ENCODE data around the gene KMT2E. TPM values are rescaled to one million over a fixed set of nuclear protein-coding genes. Genes with fewer than 3 reads are reported as not detected.

The KMT2E gene
- total RNA-seq, 2 donors from 2014 or later, result 83.7 to 102 TPM

DNA sequence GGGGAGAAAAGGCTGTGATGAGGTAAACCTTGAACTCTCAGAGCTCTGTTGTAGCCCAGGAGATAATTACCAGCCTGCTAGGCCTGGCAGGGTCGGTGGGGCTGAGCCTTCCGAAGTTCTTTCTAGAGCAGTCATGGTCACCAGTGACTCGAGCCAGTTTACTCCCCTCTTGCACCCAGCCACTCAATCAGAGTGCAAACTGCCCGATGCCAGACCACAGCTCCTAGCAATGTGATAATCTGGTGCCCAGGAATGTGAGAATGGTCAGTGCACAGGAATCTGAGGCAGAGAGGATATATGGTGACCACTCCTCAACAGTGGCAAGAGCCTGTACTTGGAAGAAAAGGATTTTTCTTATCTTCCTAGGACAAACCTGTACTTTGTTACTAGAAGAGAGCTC lies 46.4 kb upstream of the KMT2E start:
- WGBS, result 92% methylated on average over 4 of the region's 4 CpGs
- no peaks in the 10 kb centered on the region for H3K9me3 ChIP-seq
- no peaks in the 10 kb centered on the region for H3K27me3 ChIP-seq (replicated peaks; ENCODE audit: insufficient read depth)
- peaks cover 11% of the 10 kb centered on the region for H3K4me1 ChIP-seq (replicated peaks)
- no peak for DNase-seq (ENCODE audit: low spot score)
- no peak for TF ChIP-seq POLR2AphosphoS5 (IDR thresholded peaks at IDR 0.05)
- TF ChIP-seq, protein P1, sequence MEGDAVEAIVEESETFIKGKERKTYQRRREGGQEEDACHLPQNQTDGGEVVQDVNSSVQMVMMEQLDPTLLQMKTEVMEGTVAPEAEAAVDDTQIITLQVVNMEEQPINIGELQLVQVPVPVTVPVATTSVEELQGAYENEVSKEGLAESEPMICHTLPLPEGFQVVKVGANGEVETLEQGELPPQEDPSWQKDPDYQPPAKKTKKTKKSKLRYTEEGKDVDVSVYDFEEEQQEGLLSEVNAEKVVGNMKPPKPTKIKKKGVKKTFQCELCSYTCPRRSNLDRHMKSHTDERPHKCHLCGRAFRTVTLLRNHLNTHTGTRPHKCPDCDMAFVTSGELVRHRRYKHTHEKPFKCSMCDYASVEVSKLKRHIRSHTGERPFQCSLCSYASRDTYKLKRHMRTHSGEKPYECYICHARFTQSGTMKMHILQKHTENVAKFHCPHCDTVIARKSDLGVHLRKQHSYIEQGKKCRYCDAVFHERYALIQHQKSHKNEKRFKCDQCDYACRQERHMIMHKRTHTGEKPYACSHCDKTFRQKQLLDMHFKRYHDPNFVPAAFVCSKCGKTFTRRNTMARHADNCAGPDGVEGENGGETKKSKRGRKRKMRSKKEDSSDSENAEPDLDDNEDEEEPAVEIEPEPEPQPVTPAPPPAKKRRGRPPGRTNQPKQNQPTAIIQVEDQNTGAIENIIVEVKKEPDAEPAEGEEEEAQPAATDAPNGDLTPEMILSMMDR (IDR thresholded peaks at IDR 0.05), result no peak
- no peak for TF ChIP-seq POLR2A (IDR thresholded peaks at IDR 0.05)
- H3K27ac ChIP-seq, result peak overlapping the region; percentile 7 to 55
- intact Hi-C loops (cut with DNase I), result no loop called here
- H3K4me3 ChIP-seq, result no peak overlapping the region
- no peaks in the 10 kb centered on the region for H3K36me3 ChIP-seq

DNA sequence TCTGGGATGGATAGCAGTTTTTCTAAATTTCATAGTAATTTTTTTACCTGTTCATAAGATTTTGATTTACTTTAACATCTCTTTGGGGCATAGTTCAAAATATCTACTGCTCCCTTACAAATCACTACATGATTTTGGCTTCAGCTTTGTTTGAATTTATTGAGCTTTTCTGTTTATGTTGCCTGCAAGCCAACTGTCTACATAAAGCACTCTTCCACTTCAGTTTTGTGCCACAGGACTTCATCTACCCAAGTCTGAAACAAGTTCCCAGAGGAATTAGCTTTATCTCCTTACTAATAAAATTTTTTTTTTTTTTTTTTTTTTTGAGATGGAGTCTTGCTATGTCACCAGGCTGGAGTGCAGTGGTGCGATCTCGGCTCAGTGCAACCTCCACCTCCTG lies 45.4 kb upstream of the KMT2E start:
- no peak for DNase-seq (ENCODE audit: low spot score)
- 8% methylated on average over 2 of the region's 2 CpGs for WGBS
- Histone ChIP-seq H3K9me3 (no peaks in the 10 kb centered on the region), H3K4me1 (replicated peaks) (peaks cover 10% of the 10 kb centered on the region), H3K4me3 (no peak overlapping the region), H3K36me3 (no peaks in the 10 kb centered on the region), H3K27me3 (replicated peaks; ENCODE audit: insufficient read depth) (no peaks in the 10 kb centered on the region), H3K27ac (peak overlapping the region; percentile 7 to 55)
- intact Hi-C loops (cut with DNase I), result no loop called here
- TF ChIP-seq POLR2AphosphoS5 (IDR thresholded peaks at IDR 0.05) (peak; percentile 36), POLR2A (IDR thresholded peaks at IDR 0.05) (no peak)

DNA sequence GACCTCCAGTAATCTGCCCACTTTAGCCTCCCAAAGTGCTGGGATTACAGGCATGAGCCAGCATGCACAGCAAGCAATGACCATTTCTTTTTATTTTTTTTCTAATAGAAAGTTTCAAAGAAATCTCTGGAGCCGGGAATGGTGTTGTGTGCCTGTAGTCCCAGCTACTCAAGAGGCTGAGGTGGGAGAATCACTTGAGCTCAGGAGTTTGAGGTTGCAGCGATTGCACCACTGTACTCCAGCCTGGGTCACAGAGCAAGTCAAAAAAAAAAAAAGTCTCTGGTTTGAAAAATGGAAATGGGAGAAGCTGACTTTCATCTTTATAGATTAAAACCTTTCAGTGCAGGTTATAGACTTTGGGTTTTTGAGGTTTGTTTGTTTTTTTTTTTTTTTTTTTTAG lies 44.8 kb upstream of the KMT2E start:
- Histone ChIP-seq H3K4me3 (no peak overlapping the region), H3K9me3 (no peaks in the 10 kb centered on the region), H3K4me1 (replicated peaks) (peaks cover 5% of the 10 kb centered on the region), H3K27ac (peak overlapping the region in 1 of 2 donors; percentile 55), H3K36me3 (no peaks in the 10 kb centered on the region), H3K27me3 (replicated peaks; ENCODE audit: insufficient read depth) (no peaks in the 10 kb centered on the region)
- DNase-seq (ENCODE audit: low spot score), result no peak
- TF ChIP-seq, protein P1 (IDR thresholded peaks at IDR 0.05), result no peak
- TF ChIP-seq POLR2AphosphoS5 (IDR thresholded peaks at IDR 0.05) (no peak), POLR2A (IDR thresholded peaks at IDR 0.05) (no peak)
- WGBS, result 75% methylated on average over 2 of the region's 2 CpGs
- intact Hi-C loops (cut with DNase I), result no loop called here

DNA sequence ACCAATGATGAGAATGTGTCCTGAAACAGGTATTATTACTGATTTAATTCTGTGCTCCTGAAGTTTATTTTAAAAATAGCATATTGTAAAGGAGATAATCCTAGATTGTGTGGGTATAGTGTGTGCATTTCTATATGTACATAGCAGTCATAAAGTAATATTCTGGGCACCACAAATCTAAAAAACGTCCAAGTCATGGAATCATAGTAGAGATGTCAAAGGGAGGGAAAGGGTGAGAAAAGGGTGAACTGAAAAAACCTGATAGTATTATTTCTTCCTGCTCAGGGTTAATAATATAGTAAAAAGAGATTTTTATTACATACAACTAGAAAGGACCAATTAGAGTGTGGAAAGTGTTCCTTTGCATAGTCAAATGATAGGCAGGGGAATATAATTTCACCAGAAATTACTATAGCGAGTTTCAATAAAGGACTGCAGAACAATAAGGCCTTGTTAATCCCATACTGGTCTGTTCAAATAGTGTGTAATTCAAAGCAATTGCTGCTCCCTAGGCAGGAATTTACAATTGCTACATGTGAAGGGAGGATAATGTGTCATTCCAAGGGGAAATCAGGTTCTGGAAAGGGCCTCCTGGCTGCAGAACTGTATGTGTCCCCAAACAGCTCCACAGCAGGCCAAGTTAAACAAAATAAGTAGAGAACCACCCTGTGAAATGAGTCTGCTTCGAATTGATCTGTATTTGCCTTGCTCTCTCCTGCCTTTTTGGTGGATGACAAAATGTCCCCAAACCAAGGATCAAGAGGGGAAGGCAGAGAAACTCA lies 42.5 kb upstream of the KMT2E start:
- Histone ChIP-seq H3K4me1 (replicated peaks) (peaks cover 10% of the 10 kb centered on the region), H3K27ac (peak overlapping the region; percentile 38 to 54), H3K4me3 (no peak overlapping the region), H3K9me3 (no peaks in the 10 kb centered on the region), H3K27me3 (replicated peaks; ENCODE audit: insufficient read depth) (no peaks in the 10 kb centered on the region), H3K36me3 (no peaks in the 10 kb centered on the region)
- intact Hi-C loops (cut with DNase I), result no loop called here
- WGBS, result 30% methylated on average over 3 of the region's 3 CpGs
- TF ChIP-seq POLR2A (IDR thresholded peaks at IDR 0.05) (no peak), POLR2AphosphoS5 (IDR thresholded peaks at IDR 0.05) (peak; percentile 82)
- TF ChIP-seq, protein P1 (IDR thresholded peaks at IDR 0.05), result peak in 1 of 4 experiments; percentile 12
- DNase-seq (ENCODE audit: low spot score), result peak; percentile 73

DNA sequence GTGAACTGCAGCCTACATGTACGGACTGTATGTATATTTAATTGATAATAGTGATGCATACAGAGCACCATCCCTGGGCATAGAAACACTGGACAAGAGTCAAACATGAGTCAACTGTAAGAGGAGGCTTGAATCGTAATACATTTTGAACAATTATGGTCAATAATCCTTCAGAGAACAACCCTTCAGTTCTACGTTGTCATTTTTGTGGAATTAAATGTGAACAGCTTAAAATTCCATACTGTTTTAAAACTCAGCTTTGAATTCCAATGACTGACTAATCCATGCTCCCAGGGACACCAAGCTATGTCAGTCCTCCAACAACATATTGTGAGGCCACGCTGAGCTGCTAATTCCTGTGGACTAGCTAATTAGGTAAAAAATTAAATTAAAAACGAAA lies 41.5 kb upstream of the KMT2E start:
- Histone ChIP-seq H3K27ac (peak overlapping the region; percentile 38 to 54), H3K9me3 (no peaks in the 10 kb centered on the region), H3K27me3 (replicated peaks; ENCODE audit: insufficient read depth) (no peaks in the 10 kb centered on the region), H3K4me1 (replicated peaks) (peaks cover 17% of the 10 kb centered on the region), H3K36me3 (no peaks in the 10 kb centered on the region), H3K4me3 (no peak overlapping the region)
- WGBS, result 87% methylated on average over 5 of the region's 5 CpGs
- no peak for DNase-seq (ENCODE audit: low spot score)
- TF ChIP-seq, protein P1 (IDR thresholded peaks at IDR 0.05), result no peak
- no peak for TF ChIP-seq POLR2A (IDR thresholded peaks at IDR 0.05)
- intact Hi-C loops (cut with DNase I), result no loop called here

Measured in prostate gland (tissue), 2 donors.